Muscle layer of colon (tissue), 2 donors: ENCODE measurements around the gene KIRREL1.

Source experiments
- H3K27ac ChIP-seq: one replicate; pipeline ENCODE4 v1.7.0; 2013; ENCODE audit warnings: low read depth, mild to moderate bottlenecking, low read length, moderate library complexity
- H3K27me3 ChIP-seq, 2 donors: one replicate each; pipeline ENCODE4 v1.7.0; 2013; ENCODE audit warnings: low read length in 2 of 2, mild to moderate bottlenecking in 2 of 2; ENCODE audit not compliant: insufficient read depth in 2 of 2, control insufficient read depth in 1 of 2
- H3K36me3 ChIP-seq: one replicate; pipeline ENCODE4 v1.7.0; 2013; ENCODE audit warnings: mild to moderate bottlenecking, low read length; ENCODE audit not compliant: insufficient read depth
- H3K4me1 ChIP-seq: one replicate; pipeline ENCODE4 v1.7.0; 2013; ENCODE audit warnings: mild to moderate bottlenecking, low read length; ENCODE audit not compliant: insufficient read depth
- H3K4me3 ChIP-seq, 2 donors: one replicate each; pipeline ENCODE4 v1.7.0; 2013; ENCODE audit warnings: low read length in 2 of 2, low read depth in 1 of 2, mild to moderate bottlenecking in 1 of 2, moderate library complexity in 1 of 2
- H3K9ac ChIP-seq: one replicate; pipeline ENCODE4 v1.7.0; 2013; ENCODE audit warnings: low read length
- H3K9me3 ChIP-seq: one replicate; pipeline ENCODE4 v1.7.0; 2013; ENCODE audit warnings: mild to moderate bottlenecking, low read length
- donor health status: abdominal sarcoma.
- donor health status: Adenocarcinoma of cecum.

Gene KIRREL1

GRCh38 chr1:158008630-158009029, 15.2 kb downstream of the KIRREL1 start:
- H3K4me3 ChIP-seq: peak overlapping the region in 1 of 2 donors; percentile 10
- H3K9me3 ChIP-seq: no peaks in the 10 kb centered on the region
- H3K27me3 ChIP-seq: no peaks in the 10 kb centered on the region
- no peak overlapping the region for H3K9ac ChIP-seq
- no peaks in the 10 kb centered on the region for H3K36me3 ChIP-seq
- peaks cover 90% of the 10 kb centered on the region for H3K4me1 ChIP-seq
- H3K27ac ChIP-seq: peak overlapping the region; percentile 84

GRCh38 chr1:158011714-158012113, 18.3 kb downstream of the KIRREL1 start:
- no peak overlapping the region for H3K4me3 ChIP-seq
- H3K9ac ChIP-seq: no peak overlapping the region
- H3K36me3 ChIP-seq: no peaks in the 10 kb centered on the region
- H3K4me1 ChIP-seq: peaks cover 80% of the 10 kb centered on the region
- no peaks in the 10 kb centered on the region for H3K9me3 ChIP-seq
- peak overlapping the region; percentile 85 for H3K27ac ChIP-seq
- H3K27me3 ChIP-seq: no peaks in the 10 kb centered on the region

- Histone ChIP-seq H3K27ac (peak overlapping the region; percentile 64), H3K36me3 (no peaks in the 10 kb centered on the region), H3K27me3 (no peaks in the 10 kb centered on the region), H3K9ac (no peak overlapping the region), H3K4me1 (peaks cover 70% of the 10 kb centered on the region), H3K9me3 (no peaks in the 10 kb centered on the region), H3K4me3 (peak overlapping the region in 1 of 2 donors; percentile 25)
Measured at GRCh38 chr1:158013840-158014730, 20.6 kb downstream of the KIRREL1 start.

GRCh38 chr1:158014731-158015320, 21.4 kb downstream of the KIRREL1 start:
- H3K27ac ChIP-seq: peak overlapping the region; percentile 47
- H3K36me3 ChIP-seq: no peaks in the 10 kb centered on the region
- no peaks in the 10 kb centered on the region for H3K27me3 ChIP-seq
- peaks cover 70% of the 10 kb centered on the region for H3K4me1 ChIP-seq
- no peaks in the 10 kb centered on the region for H3K9me3 ChIP-seq
- no peak overlapping the region for H3K4me3 ChIP-seq
- H3K9ac ChIP-seq: no peak overlapping the region

GRCh38 chr1:158016651-158017335, 23.3 kb downstream of the KIRREL1 start:
- Histone ChIP-seq H3K4me1 (peaks cover 70% of the 10 kb centered on the region), H3K4me3 (no peak overlapping the region), H3K9me3 (no peaks in the 10 kb centered on the region), H3K36me3 (no peaks in the 10 kb centered on the region), H3K27me3 (no peaks in the 10 kb centered on the region), H3K9ac (no peak overlapping the region), H3K27ac (peak overlapping the region; percentile 3)

- H3K27ac ChIP-seq: peak overlapping the region; percentile 21
Measured at GRCh38 chr1:158017800-158018595, 24.6 kb downstream of the KIRREL1 start.

GRCh38 chr1:158019171-158019868, 25.9 kb downstream of the KIRREL1 start:
- Histone ChIP-seq H3K27me3 (no peaks in the 10 kb centered on the region), H3K9ac (peak overlapping the region; percentile 17), H3K4me3 (no peak overlapping the region), H3K36me3 (no peaks in the 10 kb centered on the region), H3K27ac (peak overlapping the region; percentile 79), H3K4me1 (peaks cover 64% of the 10 kb centered on the region), H3K9me3 (no peaks in the 10 kb centered on the region)

More at GRCh38 chr1:158017800-158018595, 24.6 kb downstream of the KIRREL1 start:
- no peak overlapping the region for H3K9ac ChIP-seq
- H3K27me3 ChIP-seq: no peaks in the 10 kb centered on the region
- no peaks in the 10 kb centered on the region for H3K9me3 ChIP-seq
- peaks cover 76% of the 10 kb centered on the region for H3K4me1 ChIP-seq
- no peaks in the 10 kb centered on the region for H3K36me3 ChIP-seq
- no peak overlapping the region for H3K4me3 ChIP-seq

- Histone ChIP-seq H3K4me1 (peaks cover 65% of the 10 kb centered on the region), H3K27ac (peak overlapping the region; percentile 79), H3K27me3 (no peaks in the 10 kb centered on the region), H3K36me3 (no peaks in the 10 kb centered on the region), H3K9me3 (no peaks in the 10 kb centered on the region), H3K9ac (peak overlapping the region; percentile 17), H3K4me3 (no peak overlapping the region)
Measured at GRCh38 chr1:158020259-158020885, 26.9 kb downstream of the KIRREL1 start.

GRCh38 chr1:158020886-158021620, 27.6 kb downstream of the KIRREL1 start:
- no peaks in the 10 kb centered on the region for H3K36me3 ChIP-seq
- H3K4me3 ChIP-seq: no peak overlapping the region
- H3K4me1 ChIP-seq: peaks cover 68% of the 10 kb centered on the region
- no peak overlapping the region for H3K9ac ChIP-seq
- H3K9me3 ChIP-seq: no peaks in the 10 kb centered on the region
- H3K27me3 ChIP-seq: no peaks in the 10 kb centered on the region
- peak overlapping the region; percentile 35 for H3K27ac ChIP-seq

GRCh38 chr1:158021721-158022120, 28.3 kb downstream of the KIRREL1 start:
- no peak overlapping the region for H3K9ac ChIP-seq
- H3K4me1 ChIP-seq: peaks cover 72% of the 10 kb centered on the region
- no peak overlapping the region for H3K27ac ChIP-seq
- no peaks in the 10 kb centered on the region for H3K9me3 ChIP-seq
- H3K36me3 ChIP-seq: no peaks in the 10 kb centered on the region
- no peak overlapping the region for H3K4me3 ChIP-seq
- no peaks in the 10 kb centered on the region for H3K27me3 ChIP-seq
